ENCODE data around the gene CD33.

DNA sequence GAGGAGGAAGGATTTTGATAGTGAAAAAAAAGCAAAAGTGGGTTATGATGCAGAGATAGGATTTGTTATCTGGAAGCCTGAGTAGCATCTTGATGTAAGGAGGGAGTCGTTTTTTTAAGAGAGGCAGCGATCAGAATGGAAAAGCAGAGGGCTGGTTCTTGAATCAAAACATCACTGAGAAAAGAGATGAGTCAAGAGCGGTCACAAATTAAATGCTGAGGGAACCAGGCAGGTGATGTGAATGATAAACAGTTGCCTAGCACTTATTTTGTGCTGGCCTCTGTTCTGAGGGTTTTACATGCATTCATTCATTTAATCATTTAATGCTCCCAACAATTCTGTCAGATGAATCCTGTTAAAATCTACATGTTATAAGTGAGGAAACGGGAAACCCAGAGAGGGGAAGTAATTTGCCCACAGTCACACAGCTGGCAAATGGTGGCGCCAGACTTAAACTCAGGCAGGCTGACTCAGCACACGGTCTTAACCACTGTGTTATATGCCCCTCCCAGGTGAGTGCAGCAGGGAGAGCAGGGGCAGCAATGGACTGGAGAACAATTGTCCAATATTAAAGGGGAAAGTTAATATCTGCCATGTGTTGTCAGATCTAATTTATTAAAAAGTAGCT is 47.4 kb downstream of the CD33 start:
- TF ChIP-seq CTCF (IDR thresholded peaks at IDR 0.05) (no peak), E2F6 (IDR thresholded peaks at IDR 0.05; ENCODE audit: borderline replicate concordance, low read depth) (no peak), SREBF2 (IDR thresholded peaks at IDR 0.05) (no peak), REST (IDR thresholded peaks at IDR 0.05) (no peak), FOXS1 (CRISPR knock-in tag; IDR thresholded peaks at IDR 0.05) (no peak), CBX8 (IDR thresholded peaks at IDR 0.05) (no peak), POLR2A (IDR thresholded peaks at IDR 0.05; ENCODE audit: low read length) (no peak), MAX (IDR thresholded peaks at IDR 0.05) (no peak), EP300 (IDR thresholded peaks at IDR 0.05) (no peak), KDM1A (IDR thresholded peaks at IDR 0.05; ENCODE audit: low read depth) (no peak), SMC3 (IDR thresholded peaks at IDR 0.05) (no peak), EHMT2 (IDR thresholded peaks at IDR 0.05; ENCODE audit: low read depth) (no peak), HDAC2 (IDR thresholded peaks at IDR 0.05) (no peak)
- TF ChIP-seq, protein P1, sequence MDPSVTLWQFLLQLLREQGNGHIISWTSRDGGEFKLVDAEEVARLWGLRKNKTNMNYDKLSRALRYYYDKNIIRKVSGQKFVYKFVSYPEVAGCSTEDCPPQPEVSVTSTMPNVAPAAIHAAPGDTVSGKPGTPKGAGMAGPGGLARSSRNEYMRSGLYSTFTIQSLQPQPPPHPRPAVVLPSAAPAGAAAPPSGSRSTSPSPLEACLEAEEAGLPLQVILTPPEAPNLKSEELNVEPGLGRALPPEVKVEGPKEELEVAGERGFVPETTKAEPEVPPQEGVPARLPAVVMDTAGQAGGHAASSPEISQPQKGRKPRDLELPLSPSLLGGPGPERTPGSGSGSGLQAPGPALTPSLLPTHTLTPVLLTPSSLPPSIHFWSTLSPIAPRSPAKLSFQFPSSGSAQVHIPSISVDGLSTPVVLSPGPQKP (IDR thresholded peaks at IDR 0.05; ENCODE audit: low read depth, low read length), result no peak

All from A549 (cell line).